Ramos (cell line): ENCODE results near the gene CDKN2B-AS1.
"Not testable (repeated sequence)": the region's sequence is repeated elsewhere in the genome, so short reads cannot be mapped to it uniquely, and the experiment has no call there.

Experiments used
- in situ Hi-C: fragments of 300-500 bp; cut with MboI; formaldehyde crosslinking; loops from one replicate; pipeline ENCODE4 v1.14.3; 2022; ENCODE audit warnings: low sequenced_read_pairs; ENCODE audit not compliant: unreplicated experiment

Gene CDKN2B-AS1

DNA sequence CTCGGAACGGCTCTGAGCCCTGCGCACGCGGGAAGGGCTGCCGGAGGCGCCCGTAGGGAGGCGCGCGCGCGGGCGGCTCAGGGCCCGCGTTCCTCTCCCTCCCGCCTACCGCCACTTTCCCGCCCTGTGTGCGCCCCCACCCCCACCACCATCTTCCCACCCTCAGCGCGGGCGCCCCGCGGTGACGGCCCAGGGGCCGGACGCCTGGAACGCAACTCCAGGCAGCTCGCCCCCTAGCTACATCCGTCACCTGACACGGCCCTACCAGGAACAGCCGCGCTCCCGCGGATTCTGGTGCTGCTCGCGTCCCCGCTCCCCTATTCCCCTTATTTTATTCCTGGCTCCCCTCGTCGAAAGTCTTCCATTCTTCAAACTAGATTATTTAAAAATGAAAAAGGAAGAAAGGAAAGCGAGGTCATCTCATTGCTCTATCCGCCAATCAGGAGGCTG lies at the start of gene CDKN2B-AS1:
CDKN2B-AS1 (plus strand) TSS at position 236 of the 450 bp plus-strand sequence.
- in situ Hi-C loops = no loop called here

DNA sequence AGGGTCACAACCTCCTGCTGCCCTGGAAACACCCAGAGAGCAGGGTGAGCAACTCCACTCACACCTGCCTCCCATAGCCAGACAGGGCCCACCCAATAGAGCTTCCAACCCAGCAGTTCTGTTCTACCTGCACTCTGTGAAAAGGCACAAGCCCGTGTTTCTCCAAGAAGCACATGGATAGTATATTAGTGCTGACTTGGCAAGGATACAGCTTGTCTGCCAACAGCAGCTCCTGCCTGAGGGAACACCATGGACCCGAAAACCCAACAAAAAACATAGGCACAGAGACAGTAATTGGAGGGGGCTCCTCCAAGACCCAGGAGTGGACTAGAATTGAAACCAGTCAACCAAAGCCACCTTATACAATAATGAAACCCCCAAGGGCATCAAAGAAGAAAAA lies 49.0 kb upstream of the CDKN2B-AS1 start:
- in situ Hi-C loops = no loop called here

DNA sequence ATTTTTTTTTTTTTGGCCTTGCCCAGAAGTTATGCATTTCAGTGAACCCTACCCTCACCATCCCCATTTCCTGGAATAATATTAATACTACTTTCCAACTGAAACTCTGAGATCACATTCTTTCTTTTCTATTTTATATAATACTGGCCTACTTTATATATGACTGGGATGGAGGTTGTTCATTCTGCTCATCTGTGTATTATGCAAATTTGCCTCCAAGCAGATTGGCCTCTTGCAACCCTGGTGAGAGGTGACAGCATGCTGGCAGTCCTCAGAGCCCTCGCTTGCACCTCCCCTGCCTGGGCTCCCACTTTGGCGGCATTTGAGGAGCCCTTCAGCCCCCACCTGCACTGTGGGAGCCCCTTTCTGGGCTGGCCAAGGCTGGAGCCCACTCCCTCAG lies 35.8 kb upstream of the CDKN2B-AS1 start:
- in situ Hi-C loops = no loop called here

DNA sequence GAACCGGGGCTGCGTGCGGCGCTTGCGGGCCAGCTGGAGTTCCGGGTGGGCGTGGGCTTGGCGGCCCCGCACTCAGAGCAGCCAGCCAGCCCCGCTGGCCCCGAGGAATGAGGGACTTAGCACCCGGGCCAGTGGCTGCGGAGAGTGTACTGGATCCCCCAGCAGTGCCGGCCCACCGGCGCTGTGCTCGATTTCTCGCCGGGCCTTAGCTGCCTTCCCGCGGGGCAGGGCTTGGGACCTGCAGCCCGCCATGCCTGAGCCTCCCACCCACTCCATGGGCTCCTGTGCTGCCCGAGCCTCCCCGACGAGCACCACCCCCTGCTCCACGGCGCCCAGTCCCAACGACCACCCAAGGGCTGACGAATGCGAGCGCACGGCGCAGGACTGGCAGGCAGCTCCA lies 35.3 kb upstream of the CDKN2B-AS1 start:
- in situ Hi-C loops = not testable (repeated sequence)

DNA sequence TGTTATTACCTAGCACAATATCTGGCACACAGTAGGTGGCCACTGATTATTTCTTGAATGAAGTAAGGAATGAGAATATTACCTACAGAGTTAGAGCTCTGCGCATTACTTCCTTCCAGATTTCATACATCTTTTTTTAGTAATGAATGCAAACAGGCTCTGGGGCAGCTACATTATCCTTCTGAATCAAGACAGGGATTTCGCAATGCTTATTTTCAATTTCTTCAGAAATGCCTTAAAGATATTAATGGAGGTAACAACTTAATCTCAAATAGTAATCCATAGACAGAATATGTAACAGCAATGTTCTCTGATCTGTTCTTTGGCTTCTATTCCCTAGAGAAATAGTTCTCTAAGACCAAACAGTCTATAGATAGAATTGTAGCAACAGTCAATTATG lies 33.0 kb upstream of the CDKN2B-AS1 start:
- in situ Hi-C loops = no loop called here

DNA sequence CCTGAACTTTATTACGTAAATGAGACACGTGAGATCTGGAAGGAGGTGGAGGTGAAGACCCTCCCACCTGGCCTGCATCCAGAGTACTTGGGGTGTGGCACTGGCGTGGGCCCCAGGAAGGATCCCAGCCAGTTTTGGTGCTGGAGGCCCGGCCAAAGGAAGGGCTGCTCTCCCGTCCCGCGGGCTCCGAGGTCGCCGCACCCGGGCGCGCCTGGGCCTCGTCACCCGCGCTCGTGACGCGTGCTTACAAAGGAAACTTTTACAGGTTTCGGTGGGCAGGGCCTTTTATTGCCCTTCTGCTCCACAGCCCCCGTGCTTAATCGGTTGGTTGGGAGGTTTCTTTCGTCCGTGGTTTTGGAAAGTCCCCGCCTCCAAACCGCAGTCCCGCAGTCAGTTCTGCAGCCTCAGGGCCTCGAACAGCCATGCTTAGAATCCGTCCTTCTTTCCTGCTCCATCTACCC lies 29.6 kb upstream of the CDKN2B-AS1 start:
- in situ Hi-C loops = no loop called here

DNA sequence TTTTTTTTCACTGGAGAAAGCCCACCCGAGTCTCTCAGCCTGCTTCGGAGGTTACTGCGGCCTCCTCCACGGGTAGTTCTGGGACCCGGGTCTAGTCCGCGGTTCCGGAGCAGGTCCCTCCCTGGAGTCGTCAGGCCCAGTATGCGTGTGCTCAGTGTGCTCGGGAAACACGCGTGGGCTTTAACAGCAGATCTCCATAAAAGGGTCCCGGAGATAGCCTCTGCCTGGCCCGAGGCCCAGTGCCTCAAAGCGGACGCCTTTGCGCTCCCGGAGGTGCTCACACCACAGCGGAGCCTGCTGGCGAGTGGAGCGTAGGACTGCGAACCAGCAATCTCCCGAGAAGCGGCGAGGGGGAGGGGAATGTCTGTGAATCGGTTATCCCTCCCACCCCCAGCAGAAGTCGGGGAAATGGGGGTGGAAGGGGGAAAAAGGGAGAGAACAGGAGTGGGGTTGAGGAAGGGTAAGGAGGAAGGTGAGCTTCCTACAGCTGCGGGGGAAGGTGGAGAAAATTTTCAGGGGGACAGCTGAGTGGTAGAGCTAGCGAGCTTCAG lies 29.1 kb upstream of the CDKN2B-AS1 start:
- in situ Hi-C loops = no loop called here

DNA sequence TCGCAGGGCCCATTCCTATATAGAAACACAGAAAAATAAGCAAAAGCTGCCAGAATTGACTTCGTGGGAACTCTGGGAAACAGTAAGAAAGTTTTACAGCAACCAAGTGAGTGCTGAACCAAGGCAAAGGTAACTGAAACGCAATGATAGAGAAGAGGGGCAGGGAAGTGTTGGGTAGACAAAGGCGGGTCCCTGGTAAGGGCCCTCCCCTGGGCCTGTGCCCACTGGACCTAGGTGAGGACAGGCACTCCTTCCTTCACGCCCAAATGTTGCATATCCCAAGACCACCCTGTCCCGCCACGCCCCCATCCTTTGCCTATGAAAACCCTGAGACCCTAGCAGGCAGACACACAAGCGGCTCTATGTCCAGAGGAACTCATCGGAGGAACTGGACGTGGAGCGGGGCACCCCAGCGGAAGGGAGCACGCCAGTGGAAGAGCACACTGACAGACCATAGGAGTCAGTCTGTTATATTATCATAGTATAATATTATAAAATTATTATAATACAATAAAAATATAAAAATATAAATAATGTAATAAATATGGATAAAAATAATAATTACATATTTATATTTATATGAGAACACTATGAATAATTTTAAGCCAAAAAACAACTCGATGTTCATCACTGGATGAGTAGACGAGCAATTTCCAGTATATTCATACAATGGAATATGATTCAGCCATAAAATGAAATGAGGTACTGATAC lies 28.3 kb upstream of the CDKN2B-AS1 start:
- in situ Hi-C loops = no loop called here

DNA sequence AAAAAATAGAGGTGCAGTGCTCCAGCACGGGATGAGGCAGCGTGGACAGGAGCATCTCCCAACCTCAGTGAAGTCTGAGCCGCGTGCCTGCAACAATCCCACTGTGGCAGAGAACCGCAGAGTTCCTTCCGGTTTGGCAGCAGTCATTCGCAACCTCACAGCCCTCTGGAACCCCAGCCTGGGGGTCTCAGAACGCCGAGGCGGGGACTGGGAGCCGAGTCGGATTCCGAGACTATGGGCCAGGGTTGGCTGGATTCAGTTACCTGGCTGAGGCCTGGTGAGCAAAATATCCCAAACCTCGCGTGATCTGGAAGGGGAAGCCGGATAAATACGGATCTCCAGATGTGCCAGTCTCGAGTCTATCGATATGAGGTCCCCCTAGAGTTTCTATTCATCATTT lies 27.4 kb upstream of the CDKN2B-AS1 start:
- in situ Hi-C loops = no loop called here

DNA sequence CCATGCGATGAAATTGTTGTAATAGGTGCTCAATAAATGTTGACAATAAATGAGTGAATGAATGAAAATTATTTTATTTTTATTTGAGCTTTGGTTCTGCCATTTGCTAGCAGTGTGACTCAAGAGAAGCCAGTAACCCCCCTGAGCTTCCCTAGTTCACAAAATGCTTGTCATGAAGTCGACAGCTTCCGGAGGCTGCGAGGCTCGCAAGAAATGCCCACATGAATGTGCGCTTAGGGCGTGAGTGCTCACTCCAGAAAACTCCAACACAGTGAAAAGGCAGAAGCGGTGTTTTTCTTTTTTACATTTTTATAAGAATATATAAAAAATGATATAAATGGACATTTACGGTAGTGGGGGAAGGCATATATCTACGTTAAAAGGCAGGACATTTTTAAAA lies 26.9 kb upstream of the CDKN2B-AS1 start:
- in situ Hi-C loops = no loop called here

DNA sequence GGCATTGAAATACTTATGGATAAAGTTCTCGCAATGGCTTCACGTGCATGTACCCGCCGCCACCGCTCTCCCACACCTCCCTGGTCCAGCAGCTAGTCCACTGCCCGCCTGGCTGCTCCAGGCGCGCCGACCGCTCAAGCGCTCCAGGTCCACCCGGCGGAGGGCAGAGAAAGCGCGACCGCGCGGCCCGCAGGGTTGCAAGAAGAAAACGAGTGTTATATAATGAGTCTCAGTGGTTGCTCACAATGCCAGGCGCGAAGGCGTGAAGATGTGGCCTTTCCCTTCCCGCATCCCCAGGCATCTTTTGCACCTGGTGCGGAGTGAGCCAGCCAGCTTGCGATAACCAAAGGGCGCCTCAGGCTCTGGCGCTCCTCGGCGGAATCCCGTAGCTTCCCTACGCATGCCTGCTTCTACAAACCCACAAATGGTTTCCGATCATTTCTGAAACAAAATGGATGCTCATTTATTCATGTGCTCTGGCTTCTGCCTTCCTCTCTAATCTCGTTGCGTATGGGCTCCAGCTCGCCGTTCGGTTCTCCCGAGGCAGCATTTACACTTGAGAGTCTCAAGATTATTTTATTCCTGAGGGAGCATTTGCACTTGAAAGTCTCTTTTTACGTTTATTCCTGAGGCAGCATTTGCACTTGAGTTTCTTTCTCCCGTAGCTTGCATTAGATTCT lies 26.1 kb upstream of the CDKN2B-AS1 start:
- in situ Hi-C loops = no loop called here

DNA sequence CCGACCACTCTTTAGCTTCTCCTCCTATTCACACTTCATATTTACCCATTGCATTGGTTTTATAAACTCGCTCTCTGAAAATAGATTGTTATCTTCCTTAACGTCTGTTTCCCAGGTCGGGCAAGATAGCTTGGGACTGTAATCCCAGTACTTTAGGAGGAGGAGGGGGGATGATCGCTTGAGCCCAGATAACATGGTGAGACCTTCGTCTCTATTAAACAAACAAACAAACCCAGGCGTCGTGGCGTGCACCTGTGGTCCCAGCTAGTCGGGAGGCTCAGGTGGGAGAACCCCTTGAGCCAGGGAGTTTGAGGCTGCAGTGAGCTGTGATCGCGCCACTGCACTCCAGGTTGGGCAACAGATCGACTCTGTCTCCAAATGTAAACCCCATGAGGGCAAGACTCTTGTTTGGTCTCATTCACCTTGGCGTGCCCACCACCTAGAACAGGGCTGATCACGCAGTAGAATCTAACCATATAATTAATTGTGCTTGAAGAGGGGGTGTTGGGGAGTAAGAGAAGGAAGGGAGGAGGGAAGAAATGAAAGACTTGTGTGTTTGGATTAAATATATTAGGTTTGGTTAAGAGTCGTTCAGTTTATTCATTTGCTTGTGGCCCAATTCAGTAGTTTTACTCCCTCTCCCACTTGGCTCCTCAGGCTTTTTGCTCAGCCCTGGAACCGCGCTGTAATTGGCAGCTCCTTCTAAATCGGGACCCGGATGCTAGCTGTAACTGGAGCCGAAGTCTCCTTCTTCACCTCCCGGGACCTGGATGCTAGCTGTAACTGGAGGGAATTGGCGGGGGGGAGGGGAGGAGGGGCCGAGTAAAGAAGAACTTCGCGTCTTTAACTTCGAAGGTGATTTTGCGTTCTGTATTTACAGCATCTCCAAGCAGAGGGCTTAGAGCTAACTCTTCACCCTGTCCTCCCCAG lies 25.3 kb upstream of the CDKN2B-AS1 start:
- in situ Hi-C loops = no loop called here

DNA sequence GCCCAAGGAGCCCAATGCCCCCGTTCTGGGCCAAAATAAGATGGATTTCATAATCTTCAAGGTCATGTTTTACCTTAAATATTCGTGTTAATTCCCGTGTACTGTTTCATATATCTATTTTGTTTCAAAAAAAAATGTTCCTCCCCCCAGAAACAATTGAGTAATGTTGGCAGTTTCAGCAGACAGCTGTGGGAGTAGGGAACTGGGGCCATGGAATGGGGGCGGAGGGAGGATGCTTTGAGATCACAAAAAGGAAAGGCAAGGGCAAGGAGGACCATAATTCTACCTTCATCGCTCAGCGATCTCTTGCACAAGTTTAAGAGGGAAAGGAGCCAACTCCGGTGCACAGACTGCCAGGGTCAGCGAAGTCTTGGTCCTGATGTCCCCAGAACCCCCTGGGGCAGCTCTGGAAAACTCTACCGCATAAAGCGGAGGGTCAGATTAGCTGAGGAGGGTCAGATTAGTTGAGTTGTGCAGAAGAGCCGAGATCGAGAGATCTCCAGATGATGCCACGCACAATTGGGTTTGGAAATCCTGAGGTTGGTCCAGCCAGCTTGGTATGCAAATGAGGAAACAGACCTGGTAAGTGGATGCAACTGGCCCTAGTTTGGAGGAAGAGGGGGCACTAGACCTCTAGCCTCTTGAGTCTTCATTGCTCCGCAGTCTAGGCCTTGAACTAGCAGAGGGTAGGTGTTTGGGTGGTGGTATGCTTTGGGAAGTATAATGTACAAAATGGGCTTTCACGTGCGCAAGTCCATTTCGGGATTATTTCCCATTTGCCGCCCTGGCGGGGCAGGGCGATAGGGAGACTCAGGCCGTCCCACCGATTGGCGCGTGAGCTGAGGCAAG lies 24.4 kb upstream of the CDKN2B-AS1 start:
- in situ Hi-C loops = no loop called here

DNA sequence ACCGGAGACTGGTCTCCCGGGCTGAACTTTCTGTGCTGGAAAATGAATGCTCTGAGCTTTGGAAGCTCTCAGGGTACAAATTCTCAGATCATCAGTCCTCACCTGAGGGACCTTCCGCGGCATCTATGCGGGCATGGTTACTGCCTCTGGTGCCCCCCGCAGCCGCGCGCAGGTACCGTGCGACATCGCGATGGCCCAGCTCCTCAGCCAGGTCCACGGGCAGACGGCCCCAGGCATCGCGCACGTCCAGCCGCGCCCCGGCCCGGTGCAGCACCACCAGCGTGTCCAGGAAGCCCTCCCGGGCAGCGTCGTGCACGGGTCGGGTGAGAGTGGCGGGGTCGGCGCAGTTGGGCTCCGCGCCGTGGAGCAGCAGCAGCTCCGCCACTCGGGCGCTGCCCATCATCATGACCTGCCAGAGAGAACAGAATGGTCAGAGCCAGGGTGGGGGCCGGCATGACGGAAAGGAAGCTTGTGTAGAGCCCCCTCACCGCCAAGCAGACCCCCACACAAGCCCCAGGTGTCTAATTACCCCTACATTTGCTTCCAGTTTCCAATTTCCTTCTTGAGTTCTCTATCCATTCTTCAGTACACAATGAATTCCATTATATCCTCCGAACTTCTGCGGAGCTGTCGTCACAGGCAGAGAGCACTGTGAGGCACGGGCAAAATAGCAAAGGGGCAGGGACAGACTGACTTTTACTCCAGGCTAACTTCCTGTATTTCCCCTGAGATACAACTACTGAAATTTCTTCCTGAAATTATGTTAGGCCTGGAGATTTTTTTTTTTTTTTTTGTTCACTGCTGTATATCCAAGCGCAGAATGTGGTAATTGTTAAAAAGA lies 23.6 kb upstream of the CDKN2B-AS1 start:
- in situ Hi-C loops = no loop called here

DNA sequence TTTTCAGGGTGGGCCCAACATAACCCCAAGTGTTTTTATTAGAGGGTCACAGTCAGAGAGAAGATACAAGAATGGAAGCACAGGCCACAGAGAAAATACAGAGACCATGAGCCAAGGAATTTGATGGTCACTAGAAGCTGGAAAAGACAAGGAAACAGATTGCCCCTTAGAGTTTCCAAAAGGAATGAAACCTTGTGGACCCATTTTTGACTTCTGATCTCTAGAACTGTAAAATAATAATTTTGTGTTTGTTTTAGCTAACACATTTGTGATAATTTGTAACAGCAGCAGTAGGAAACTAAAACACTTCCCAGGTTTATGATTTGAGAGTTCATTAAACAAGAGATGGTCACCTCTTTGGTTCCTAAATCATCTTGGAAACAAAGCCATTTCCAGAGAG lies 22.2 kb upstream of the CDKN2B-AS1 start:
- in situ Hi-C loops = no loop called here

DNA sequence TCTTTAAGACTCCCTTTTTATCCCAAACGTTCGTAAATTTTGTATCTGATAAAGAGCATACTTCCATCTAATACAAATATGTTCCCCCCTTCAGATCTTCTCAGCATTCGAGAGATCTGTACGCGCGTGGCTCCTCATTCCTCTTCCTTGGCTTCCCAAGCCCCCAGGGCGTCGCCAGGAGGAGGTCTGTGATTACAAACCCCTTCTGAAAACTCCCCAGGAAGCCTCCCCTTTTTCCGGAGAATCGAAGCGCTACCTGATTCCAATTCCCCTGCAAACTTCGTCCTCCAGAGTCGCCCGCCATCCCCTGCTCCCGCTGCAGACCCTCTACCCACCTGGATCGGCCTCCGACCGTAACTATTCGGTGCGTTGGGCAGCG lies 20.3 kb upstream of the CDKN2B-AS1 start:
- in situ Hi-C loops = no loop called here

DNA sequence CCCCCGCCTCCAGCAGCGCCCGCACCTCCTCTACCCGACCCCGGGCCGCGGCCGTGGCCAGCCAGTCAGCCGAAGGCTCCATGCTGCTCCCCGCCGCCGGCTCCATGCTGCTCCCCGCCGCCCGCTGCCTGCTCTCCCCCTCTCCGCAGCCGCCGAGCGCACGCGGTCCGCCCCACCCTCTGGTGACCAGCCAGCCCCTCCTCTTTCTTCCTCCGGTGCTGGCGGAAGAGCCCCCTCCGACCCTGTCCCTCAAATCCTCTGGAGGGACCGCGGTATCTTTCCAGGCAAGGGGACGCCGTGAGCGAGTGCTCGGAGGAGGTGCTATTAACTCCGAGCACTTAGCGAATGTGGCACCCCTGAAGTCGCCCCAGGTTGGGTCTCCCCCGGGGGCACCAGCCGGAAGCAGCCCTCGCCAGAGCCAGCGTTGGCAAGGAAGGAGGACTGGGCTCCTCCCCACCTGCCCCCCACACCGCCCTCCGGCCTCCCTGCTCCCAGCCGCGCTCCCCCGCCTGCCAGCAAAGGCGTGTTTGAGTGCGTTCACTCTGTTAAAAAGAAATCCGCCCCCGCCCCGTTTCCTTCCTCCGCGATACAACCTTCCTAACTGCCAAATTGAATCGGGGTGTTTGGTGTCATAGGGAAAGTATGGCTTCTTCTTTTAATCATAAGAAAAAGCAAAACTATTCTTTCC lies 19.7 kb upstream of the CDKN2B-AS1 start:
- in situ Hi-C loops = no loop called here

DNA sequence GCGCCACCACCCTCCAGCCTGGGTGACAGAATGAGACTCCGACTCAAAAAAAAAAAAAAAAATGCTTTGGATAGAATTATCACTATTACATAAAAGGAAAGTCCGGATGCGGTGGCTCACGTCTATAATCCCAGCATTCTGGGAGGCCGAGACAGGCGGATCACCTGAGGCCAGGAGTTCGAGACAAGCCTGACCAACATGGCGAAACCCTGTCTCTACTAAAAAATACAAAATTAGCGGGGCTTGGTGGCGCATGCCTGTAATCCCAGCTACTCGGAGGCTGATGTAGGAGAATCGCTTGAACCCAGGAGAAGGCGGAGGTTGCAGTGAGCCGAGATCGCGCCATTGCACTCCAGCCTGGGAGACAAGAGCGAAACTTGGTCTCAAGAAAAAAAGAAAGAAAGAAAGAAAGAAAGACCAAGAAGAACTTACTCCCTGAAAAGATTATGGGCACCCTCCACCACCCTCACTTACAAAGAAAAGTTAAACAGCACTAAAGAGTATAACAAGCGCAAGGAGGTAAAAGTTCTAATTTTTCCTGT lies 18.2 kb upstream of the CDKN2B-AS1 start:
- in situ Hi-C loops = no loop called here
